ENCODE measurements around the gene WDFY4.

The WDFY4 gene

DNA sequence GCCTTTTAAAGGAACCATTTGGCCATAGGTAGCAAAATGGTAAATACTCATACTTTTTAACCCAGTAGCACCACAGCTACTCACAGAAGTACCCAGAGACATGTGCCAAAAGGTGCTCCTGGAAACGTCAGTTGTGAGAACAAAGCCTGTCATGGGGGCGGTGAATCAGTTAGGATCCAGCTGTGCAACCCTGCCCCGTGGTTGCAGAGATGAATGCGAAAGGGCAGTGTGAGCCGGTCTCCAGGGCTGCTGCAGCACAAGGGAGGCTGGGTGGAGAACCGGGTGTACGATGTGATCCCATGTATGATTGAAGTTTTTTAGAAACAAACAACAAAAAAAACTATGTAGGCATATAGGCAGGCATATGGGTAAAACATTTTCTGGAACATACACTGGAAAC lies 256.3 kb downstream of the WDFY4 start:
- POLR2A ChIA-PET = no interaction called here
- CTCF ChIA-PET = no interaction called here
- TF ChIP-seq, protein P1, sequence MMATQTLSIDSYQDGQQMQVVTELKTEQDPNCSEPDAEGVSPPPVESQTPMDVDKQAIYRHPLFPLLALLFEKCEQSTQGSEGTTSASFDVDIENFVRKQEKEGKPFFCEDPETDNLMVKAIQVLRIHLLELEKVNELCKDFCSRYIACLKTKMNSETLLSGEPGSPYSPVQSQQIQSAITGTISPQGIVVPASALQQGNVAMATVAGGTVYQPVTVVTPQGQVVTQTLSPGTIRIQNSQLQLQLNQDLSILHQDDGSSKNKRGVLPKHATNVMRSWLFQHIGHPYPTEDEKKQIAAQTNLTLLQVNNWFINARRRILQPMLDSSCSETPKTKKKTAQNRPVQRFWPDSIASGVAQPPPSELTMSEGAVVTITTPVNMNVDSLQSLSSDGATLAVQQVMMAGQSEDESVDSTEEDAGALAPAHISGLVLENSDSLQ (IDR thresholded peaks at IDR 0.05) = no peak
- TF ChIP-seq ELF4 (IDR thresholded peaks at IDR 0.05) = no peak
- TF ChIP-seq L3MBTL2 (conservative IDR thresholded peaks at IDR 0.05) = no peak
- TF ChIP-seq SUZ12 (IDR thresholded peaks at IDR 0.05) = no peak
- TF ChIP-seq FOXA1 (IDR thresholded peaks at IDR 0.05) = no peak
- no peak for TF ChIP-seq HDGF (IDR thresholded peaks at IDR 0.05; ENCODE audit: borderline replicate concordance)
- no peak for DNase-seq (ENCODE audit: extremely low spot score)

DNA sequence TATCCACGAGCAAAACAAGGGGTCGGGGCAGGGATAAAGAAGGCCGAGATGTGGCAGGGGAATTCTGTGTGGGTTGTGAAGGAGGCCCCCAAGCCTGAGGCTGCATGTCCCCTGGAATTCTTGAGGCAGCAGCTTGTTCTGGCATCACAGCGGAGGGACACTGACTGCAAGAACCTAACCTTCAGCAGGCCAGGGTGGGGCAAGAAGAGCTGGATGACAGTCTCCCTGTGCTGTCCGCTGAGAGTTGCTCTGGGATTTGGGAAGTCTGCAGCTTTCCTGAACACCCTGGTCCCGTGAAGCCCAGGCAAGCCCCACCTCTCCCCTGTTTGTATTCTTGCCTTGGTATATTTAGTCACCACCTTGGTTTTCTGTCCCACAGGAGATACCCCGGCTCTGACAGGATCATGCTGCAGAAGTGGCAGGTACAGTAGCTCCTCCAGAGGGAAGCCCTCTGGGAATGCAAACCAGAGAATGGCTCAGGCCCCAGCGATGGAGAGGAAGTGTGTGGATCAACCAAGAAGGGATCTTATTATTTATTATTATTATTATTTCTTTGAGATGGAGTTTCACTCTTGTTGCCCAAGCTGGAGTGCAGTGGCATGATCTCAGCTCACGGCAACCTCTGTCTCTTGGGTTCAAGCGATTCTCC lies 256.9 kb downstream of the WDFY4 start:
- TF ChIP-seq ELF4 (IDR thresholded peaks at IDR 0.05) (no peak), SUZ12 (IDR thresholded peaks at IDR 0.05) (no peak), BHLHE40 (IDR thresholded peaks at IDR 0.05; ENCODE audit: borderline replicate concordance) (no peak), CTBP1 (IDR thresholded peaks at IDR 0.05; ENCODE audit: borderline replicate concordance) (no peak), SP1 (IDR thresholded peaks at IDR 0.05) (no peak), L3MBTL2 (conservative IDR thresholded peaks at IDR 0.05) (no peak), FOXA1 (IDR thresholded peaks at IDR 0.05) (no peak), NFRKB (IDR thresholded peaks at IDR 0.05) (no peak), LEF1 (IDR thresholded peaks at IDR 0.05; ENCODE audit: borderline replicate concordance) (no peak), ZNF384 (IDR thresholded peaks at IDR 0.05) (no peak), TARDBP (IDR thresholded peaks at IDR 0.05) (no peak), FOXK2 (IDR thresholded peaks at IDR 0.05) (no peak), HDGF (IDR thresholded peaks at IDR 0.05; ENCODE audit: borderline replicate concordance) (no peak)
- ChIA-PET CTCF (no interaction called here), POLR2A (no interaction called here)
- no peak for DNase-seq (ENCODE audit: extremely low spot score)

DNA sequence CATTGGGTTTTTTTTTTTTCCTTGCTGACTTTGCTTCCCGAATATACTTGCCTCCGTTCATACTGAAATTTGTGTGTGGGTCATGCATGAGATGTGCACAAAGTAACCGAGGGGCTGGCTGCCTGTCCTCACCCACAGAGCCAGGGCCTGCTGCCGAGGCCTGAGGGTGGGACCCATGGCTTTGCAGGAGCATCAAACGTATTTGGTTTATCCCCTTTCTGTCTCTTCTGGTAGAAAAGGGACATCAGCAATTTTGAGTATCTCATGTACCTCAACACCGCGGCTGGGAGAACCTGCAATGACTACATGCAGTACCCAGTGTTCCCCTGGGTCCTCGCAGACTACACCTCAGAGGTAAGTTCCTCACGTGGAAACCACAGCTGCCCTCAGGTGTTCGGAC lies 258.4 kb downstream of the WDFY4 start:
- CTCF ChIA-PET = interaction anchor here (0.5 to 0.6 kb wide), 2 partner anchors 58 to 568 kb away, joined by 3 to 6 read pairs; no protein-coding TSS in a partner anchor
- POLR2A ChIA-PET = no interaction called here
- no peak for DNase-seq (ENCODE audit: extremely low spot score)
- TF ChIP-seq FOXA1 (IDR thresholded peaks at IDR 0.05) = no peak
- TF ChIP-seq NFRKB (IDR thresholded peaks at IDR 0.05) = no peak
- TF ChIP-seq FOXM1 (IDR thresholded peaks at IDR 0.05; ENCODE audit: borderline replicate concordance) = no peak
- no peak for TF ChIP-seq SP1 (IDR thresholded peaks at IDR 0.05)
- no peak for TF ChIP-seq LEF1 (IDR thresholded peaks at IDR 0.05; ENCODE audit: borderline replicate concordance)
- TF ChIP-seq TARDBP (IDR thresholded peaks at IDR 0.05) = no peak
- no peak for TF ChIP-seq CTBP1 (IDR thresholded peaks at IDR 0.05; ENCODE audit: borderline replicate concordance)
- TF ChIP-seq HDGF (IDR thresholded peaks at IDR 0.05; ENCODE audit: borderline replicate concordance) = no peak
- no peak for TF ChIP-seq BHLHE40 (IDR thresholded peaks at IDR 0.05; ENCODE audit: borderline replicate concordance)
- TF ChIP-seq ZNF384 (IDR thresholded peaks at IDR 0.05) = no peak
- TF ChIP-seq L3MBTL2 (conservative IDR thresholded peaks at IDR 0.05) = no peak
- TF ChIP-seq ARNT (IDR thresholded peaks at IDR 0.05) = no peak
- TF ChIP-seq ELF4 (IDR thresholded peaks at IDR 0.05) = no peak

DNA sequence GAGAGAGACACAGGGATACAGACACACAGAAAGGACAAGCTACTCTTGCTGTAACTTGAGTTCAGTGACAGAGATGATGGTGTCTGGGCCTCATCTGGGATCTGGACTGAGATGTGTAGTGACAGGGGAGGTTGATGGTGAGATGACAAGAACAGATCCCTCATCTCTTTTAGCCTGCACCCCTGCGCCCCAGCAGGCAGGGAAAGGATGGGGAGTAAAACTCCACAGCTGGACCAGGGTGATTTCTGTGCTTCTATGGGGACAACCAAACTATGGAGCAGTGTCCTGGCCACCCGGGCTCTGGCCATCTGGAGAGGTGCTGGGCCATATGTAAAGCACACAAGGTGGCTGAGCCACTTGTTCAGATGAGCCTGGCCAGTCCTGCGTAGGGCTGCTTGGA lies 259.5 kb downstream of the WDFY4 start:
- no peak for DNase-seq (ENCODE audit: extremely low spot score)
- CTCF ChIA-PET = no interaction called here
- TF ChIP-seq SUZ12 (IDR thresholded peaks at IDR 0.05) = no peak
- TF ChIP-seq NFRKB (IDR thresholded peaks at IDR 0.05) = no peak
- TF ChIP-seq ARNT (IDR thresholded peaks at IDR 0.05) = no peak
- no peak for TF ChIP-seq LEF1 (IDR thresholded peaks at IDR 0.05; ENCODE audit: borderline replicate concordance)
- no peak for TF ChIP-seq ELF4 (IDR thresholded peaks at IDR 0.05)
- TF ChIP-seq CTBP1 (IDR thresholded peaks at IDR 0.05; ENCODE audit: borderline replicate concordance) = no peak
- TF ChIP-seq FOXM1 (IDR thresholded peaks at IDR 0.05; ENCODE audit: borderline replicate concordance) = no peak
- TF ChIP-seq FOXA1 (IDR thresholded peaks at IDR 0.05) = no peak
- no peak for TF ChIP-seq BHLHE40 (IDR thresholded peaks at IDR 0.05; ENCODE audit: borderline replicate concordance)
- TF ChIP-seq FOXK2 (IDR thresholded peaks at IDR 0.05) = no peak
- TF ChIP-seq, protein P1 (IDR thresholded peaks at IDR 0.05) = no peak
- no peak for TF ChIP-seq TARDBP (IDR thresholded peaks at IDR 0.05)
- TF ChIP-seq HDGF (IDR thresholded peaks at IDR 0.05; ENCODE audit: borderline replicate concordance) = no peak
- POLR2A ChIA-PET = no interaction called here

DNA sequence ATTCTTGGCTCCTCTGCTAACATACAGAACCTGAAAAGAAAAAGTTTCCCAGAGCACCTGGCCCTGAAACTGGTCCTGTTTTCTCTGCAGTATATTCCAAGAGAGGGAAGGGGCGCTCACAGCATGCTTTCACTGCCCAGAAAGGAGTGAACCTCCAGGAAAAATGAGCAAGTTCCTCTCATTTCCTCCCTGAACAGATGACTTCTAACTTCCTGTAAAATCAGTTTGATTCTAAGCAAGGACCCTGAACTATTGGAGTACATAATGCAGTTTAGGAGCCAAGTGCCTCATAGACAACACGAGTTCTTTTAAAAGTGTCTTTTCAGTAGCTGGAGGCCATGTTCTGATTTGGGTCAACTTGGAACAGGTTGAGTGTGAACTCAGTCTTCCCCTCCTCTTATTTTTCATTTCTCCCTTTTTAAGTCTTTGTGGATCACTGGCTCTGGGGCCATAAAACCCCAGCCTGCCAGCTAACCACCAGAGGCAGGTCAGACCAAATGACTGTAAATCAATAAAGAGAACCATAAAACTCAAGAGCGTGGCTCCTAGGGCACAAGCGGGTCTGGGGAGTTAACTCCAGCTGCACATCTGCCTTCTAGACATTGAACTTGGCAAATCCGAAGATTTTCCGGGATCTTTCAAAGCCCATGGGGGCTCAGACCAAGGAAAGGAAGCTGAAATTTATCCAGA lies 260.9 kb downstream of the WDFY4 start:
- DNase-seq (ENCODE audit: extremely low spot score) = peak; percentile 53
- POLR2A ChIA-PET = no interaction called here
- CTCF ChIA-PET = no interaction called here
- no peak for TF ChIP-seq BHLHE40 (IDR thresholded peaks at IDR 0.05; ENCODE audit: borderline replicate concordance)
- TF ChIP-seq, protein P1 (IDR thresholded peaks at IDR 0.05) = peak; percentile 70
- no peak for TF ChIP-seq ELF4 (IDR thresholded peaks at IDR 0.05)

DNA sequence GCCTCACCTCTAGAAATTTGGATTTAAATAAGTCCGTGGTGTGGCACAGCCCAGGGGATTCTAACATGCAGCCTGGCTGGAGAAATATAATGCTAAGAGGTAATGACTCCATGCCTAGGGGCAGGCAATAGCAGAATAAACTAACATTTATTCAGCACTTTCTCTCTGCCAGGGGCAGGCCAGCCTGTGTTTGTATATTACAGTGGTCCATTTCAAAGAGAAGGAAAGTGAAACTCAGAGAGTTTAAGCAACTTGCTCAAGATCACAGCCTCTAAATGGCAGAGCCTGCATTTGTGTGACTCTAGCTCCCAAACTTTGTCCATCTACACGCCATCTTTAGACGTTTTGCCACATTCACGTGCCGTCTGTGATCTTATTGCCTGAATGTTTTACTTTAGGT lies 261.7 kb downstream of the WDFY4 start:
- ChIA-PET CTCF (no interaction called here), POLR2A (no interaction called here)
- DNase-seq (ENCODE audit: extremely low spot score) = no peak
- no peak for TF ChIP-seq ARNT (IDR thresholded peaks at IDR 0.05)
- no peak for TF ChIP-seq SUZ12 (IDR thresholded peaks at IDR 0.05)
- no peak for TF ChIP-seq LEF1 (IDR thresholded peaks at IDR 0.05; ENCODE audit: borderline replicate concordance)
- no peak for TF ChIP-seq FOXA1 (IDR thresholded peaks at IDR 0.05)
- TF ChIP-seq BHLHE40 (IDR thresholded peaks at IDR 0.05; ENCODE audit: borderline replicate concordance) = no peak
- TF ChIP-seq ELF4 (IDR thresholded peaks at IDR 0.05) = no peak
- no peak for TF ChIP-seq FOXM1 (IDR thresholded peaks at IDR 0.05; ENCODE audit: borderline replicate concordance)
- TF ChIP-seq CTBP1 (IDR thresholded peaks at IDR 0.05; ENCODE audit: borderline replicate concordance) = no peak

All from HEK293T (cell line).